GM12878 (cell line): ENCODE data around the gene IL6R. TPM values are rescaled to one million over a fixed set of nuclear protein-coding genes. Genes with fewer than 3 reads are reported as not detected.

ENCODE experiments used
- ATAC-seq: fragments of 200-7000 bp; cut with Tn5 transposase; 3 replicates; pipeline ENCODE4 v1.9.1; 2020; ENCODE audit warnings: mild to moderate bottlenecking, moderate library complexity
- BruUV-seq: library from RNA; stranded (reverse); fragments of 400-500 nt; replicated peaks from 2 replicates; lab custom pipeline; 2021; lab: Mats Ljungman, UMichigan
- CTCF ChIA-PET: fragments of 300-600 bp; sonication (Branson Sonifier 250); formaldehyde crosslinking; extraction: SDS; loops from one replicate; lab custom pipeline; 2021; ENCODE audit warnings: inconsistent platforms; lab: Yijun Ruan, JAX
- POLR2A ChIA-PET: fragments of 350-600 bp; formaldehyde crosslinking; extraction: SDS; loops from one replicate; lab custom pipeline; 2021; ENCODE audit warnings: inconsistent platforms; lab: Charles Lee
- RAD21 ChIA-PET: fragments of 300-600 bp; sonication (Branson Sonifier 250); formaldehyde crosslinking; loops from one replicate; lab custom pipeline; 2023; ENCODE audit warnings: antibody characterized with exemption; ENCODE audit not compliant: unreplicated experiment; lab: Charles Lee
- SMC1A ChIA-PET: fragments of 300-600 bp; sonication (Branson Sonifier 250); formaldehyde crosslinking; loops from one replicate; lab custom pipeline; 2023; ENCODE audit not compliant: unreplicated experiment, uncharacterized antibody; lab: Charles Lee
- DNase-seq: peaks from one replicate; pipeline ENCODE4 v3.0.0-alpha.2; 2011; ENCODE audit warnings: low read depth, low spot score
- FAIRE-seq: peaks from 3 replicates; lab custom pipeline; 2011; peaks lifted over from hg19 to GRCh38; lab: Jason Lieb, UNC
- H2AFZ ChIP-seq: 2 replicates; pipeline ENCODE4 v1.6.0; 2011; ENCODE audit warnings: low read depth, low read length, control low read depth; ENCODE audit not compliant: control insufficient read depth
- H3K27ac ChIP-seq: 2 replicates; pipeline ENCODE4 v1.5.1; 2011; ENCODE audit warnings: control low read depth; ENCODE audit not compliant: control insufficient read depth, insufficient read depth
- H3K27me3 ChIP-seq, 2 experiments: replicated peaks in 1 of 2; 2 replicates each; pipeline versions ENCODE4 v1.6.0 to v1.6.1; 2011; ENCODE audit warnings: low read length in 1 of 2; ENCODE audit not compliant: control insufficient read depth in 2 of 2, insufficient read depth in 2 of 2
- H3K36me3 ChIP-seq, 2 experiments: 2 replicates each; pipeline ENCODE4 v1.5.1; 2011; ENCODE audit warnings: low read length in 1 of 2; ENCODE audit not compliant: control insufficient read depth in 2 of 2, insufficient read depth in 2 of 2
- H3K4me1 ChIP-seq: 2 replicates; pipeline ENCODE4 v1.6.1; 2011; ENCODE audit warnings: mild to moderate bottlenecking, low read length, moderate library complexity, mixed read lengths; ENCODE audit not compliant: control insufficient read depth, insufficient read depth
- H3K4me2 ChIP-seq: 2 replicates; pipeline ENCODE4 v1.6.0; 2011; ENCODE audit warnings: control low read depth; ENCODE audit not compliant: control insufficient read depth, insufficient read depth
- H3K4me3 ChIP-seq: fragments of 200-600 bp; sonication (generic); 2 replicates; pipeline ENCODE4 v1.5.1; 2016
- H3K79me2 ChIP-seq: 2 replicates; pipeline ENCODE4 v1.6.0; 2011; ENCODE audit warnings: low read length; ENCODE audit not compliant: control insufficient read depth, insufficient read depth
- H3K9ac ChIP-seq: 2 replicates; pipeline ENCODE4 v1.8.0; 2011; ENCODE audit warnings: low read length, control low read depth, mixed read lengths; ENCODE audit not compliant: control insufficient read depth, insufficient read depth
- H3K9me3 ChIP-seq: replicated peaks from 3 replicates; pipeline ENCODE4 v1.5.1; 2011; ENCODE audit warnings: mild to moderate bottlenecking, low read length; ENCODE audit not compliant: control insufficient read depth, insufficient read depth
- H4K20me1 ChIP-seq: 2 replicates; pipeline ENCODE4 v1.6.0; 2011; ENCODE audit not compliant: control insufficient read depth, insufficient read depth
- BHLHE40 ChIP-seq, 2 experiments: fragments of 450-650 bp in 1 of 2; IDR thresholded peaks; 2 replicates each; pipeline ENCODE4 v1.6.1; 2011 to 2017; ENCODE audit warnings: low read depth in 2 of 2, borderline replicate concordance in 1 of 2, improper control_type of control experiment in 1 of 2, low read length in 1 of 2, mild to moderate bottlenecking in 1 of 2
- CTCF ChIP-seq, 3 experiments: IDR thresholded peaks in 2 of 3; conservative IDR thresholded peaks in 1 of 3; 2 replicates each; pipeline ENCODE4 v1.5.1; 2011; ENCODE audit warnings: low read depth in 3 of 3, low read length in 3 of 3, mild to moderate bottlenecking in 3 of 3, control low read depth in 2 of 3, moderate library complexity in 2 of 3, inconsistent platforms in 1 of 3, mixed read lengths in 1 of 3; ENCODE audit not compliant: control insufficient read depth in 2 of 3, insufficient read depth in 1 of 3; ENCODE audit errors: extremely low read depth in 1 of 3
- EP300 ChIP-seq, 2 experiments: fragments of 150-350 bp in 1 of 2; IDR thresholded peaks; 2 replicates each; pipeline ENCODE4 v1.6.1; 2011 to 2012; ENCODE audit warnings: low read depth in 2 of 2, low read length in 2 of 2, borderline replicate concordance in 1 of 2, improper control_type of control experiment in 1 of 2, inconsistent platforms in 1 of 2; ENCODE audit not compliant: control insufficient read depth in 1 of 2
- RUNX3 ChIP-seq: IDR thresholded peaks from 2 replicates; pipeline ENCODE4 v1.6.1; 2012; ENCODE audit warnings: low read length, inconsistent platforms
- STAT1 ChIP-seq: fragments of 450-650 bp; conservative IDR thresholded peaks from 2 replicates; pipeline ENCODE4 v1.6.1; 2014; ENCODE audit warnings: antibody characterized with exemption, mild to moderate bottlenecking
- ZBED1 ChIP-seq: IDR thresholded peaks from 2 replicates; pipeline ENCODE4 v1.6.1; 2016; ENCODE audit warnings: borderline replicate concordance
- ZNF622 ChIP-seq: fragments of 450-650 bp; IDR thresholded peaks from 2 replicates; pipeline ENCODE4 v1.6.1; 2017; ENCODE audit warnings: mild to moderate bottlenecking, inconsistent platforms
- WGBS: methylation state at CpG from one replicate; pipeline ENCODE4 v1.1.6; 2016; ENCODE audit warnings: low lambda C conversion rate; ENCODE audit not compliant: insufficient replicate concordance, insufficient coverage; ENCODE audit errors: missing lambda C conversion rate; 5-methylcytosine and 5-hydroxymethylcytosine counted together
- in situ Hi-C: fragments of 300-500 bp; cut with MboI; formaldehyde crosslinking; loops from 9 replicates; pipeline ENCODE4 v1.14.3; 2018; ENCODE audit warnings: mixed read lengths
- intact Hi-C: fragments of 100-400 bp; cut with micrococcal nuclease; formaldehyde crosslinking; loops from one replicate; pipeline ENCODE4 v1.14.2; 2022; ENCODE audit not compliant: unreplicated experiment
- polyA plus RNA-seq, 11 experiments: library from polyadenylated mRNA; depleted of rRNA in 4 of 11; unstranded in 6 of 11; stranded (reverse) in 5 of 11; fragments of >200 nt; fragmentation: Nextera tagmentation in 4 of 11; fragmentation: Illumina TruSeq in 1 of 11; extraction: Ambion mirVana in 4 of 11; extraction: Trizol in 1 of 11; gene quantifications; 1 replicate in 1 of 11; 2 replicates in 10 of 11; pipeline versions ENCODE4 v1.2.1 to v1.2.3, GENCODE V29; 2011 to 2016; ENCODE audit warnings: inconsistent platforms in 2 of 11, missing spikeins in 2 of 11, low read depth in 1 of 11
- total RNA-seq, 4 experiments: library from RNA; depleted of rRNA in 3 of 4; stranded (reverse); fragments of >200 nt in 3 of 4; fragmentation: Illumina TruSeq in 1 of 4; extraction: Trizol in 1 of 4; gene quantifications; 2 replicates each; pipeline versions ENCODE4 v1.2.1 to v1.2.3, GENCODE V29; 2013 to 2021
- TF ChIP-seq, protein P1 (sequence below): fragments of 450-650 bp; IDR thresholded peaks from 2 replicates; pipeline ENCODE4 v1.6.1; 2017; ENCODE audit warnings: low read depth, mild to moderate bottlenecking, moderate library complexity

IL6R gene
- total and polyA plus RNA-seq, 10 of the 15 experiments (the other 5 are each of a cell fraction or from before 2014, with no cell fraction given): 1.9 to 43.4 (median 17.5) TPM

DNA sequence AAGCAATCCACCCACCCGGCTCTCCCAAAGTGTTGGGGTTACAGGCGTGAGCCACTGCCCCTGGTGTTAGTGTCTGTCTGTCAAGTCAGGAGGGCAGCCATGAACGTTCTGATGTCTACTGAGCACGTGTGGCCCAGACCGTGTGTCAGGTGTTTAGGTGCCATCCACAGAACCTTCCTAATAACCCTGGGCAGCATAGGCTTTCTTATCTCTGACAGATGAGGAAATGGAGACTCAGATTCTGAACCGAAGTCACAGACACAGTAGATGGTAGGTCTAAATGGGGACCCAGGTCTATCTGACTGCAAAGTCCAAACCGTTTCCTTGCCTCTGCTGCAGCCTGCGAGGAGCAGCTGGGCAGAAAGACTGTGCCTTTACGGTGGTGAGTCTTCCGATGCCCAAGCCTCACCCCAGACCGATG lies 622 bp upstream of the IL6R start:
- H3K9me3 ChIP-seq: no peaks in the 10 kb centered on the region
- H3K4me3 ChIP-seq: peak overlapping the region; percentile 65; the same call in 1 of the 2 replicates
- H3K36me3 ChIP-seq: no peaks in the 10 kb centered on the region
- ChIA-PET RAD21 (interaction anchor here (0.6 to 2.3 kb wide), 7 partner anchors 35 to 142 kb away, joined by 3 to 13 read pairs (median 6); no protein-coding TSS in a partner anchor), POLR2A (interaction anchor here (0.6 to 1.3 kb wide), 2 partner anchors 18 to 601 kb away, joined by 5 to 6 read pairs; no protein-coding TSS in a partner anchor), SMC1A (interaction anchor here (0.7 to 6.8 kb wide), 13 partner anchors 13 to 75 kb away, joined by 3 to 55 read pairs (median 6); no protein-coding TSS in a partner anchor), CTCF (interaction anchor here (1.0 to 2.0 kb wide), 14 partner anchors 12 to 155 kb away, joined by 3 to 15 read pairs (median 4); no protein-coding TSS in a partner anchor)
- intact Hi-C loops (no loop called here), in situ Hi-C loops (no loop called here)
- no peaks in the 10 kb centered on the region for H3K27me3 ChIP-seq
- peak overlapping the region; percentile 73 for H3K4me2 ChIP-seq
- no peak for TF ChIP-seq RUNX3
- TF ChIP-seq ZBED1: no peak
- TF ChIP-seq ZNF622: no peak
- TF ChIP-seq EP300 (IDR thresholded peaks at IDR 0.05; ENCODE audit: borderline replicate concordance in 1 of 2, control insufficient read depth in 1 of 2, low read depth in 2 of 2, low read length in 2 of 2): no peak
- TF ChIP-seq STAT1: no peak
- TF ChIP-seq CTCF (IDR thresholded peaks at IDR 0.05 in 2 of 3, conservative IDR thresholded peaks at IDR 0.05 in 1 of 3; ENCODE audit: control insufficient read depth in 2 of 3, extremely low read depth in 1 of 3, insufficient read depth in 1 of 3, low read depth in 3 of 3, low read length in 3 of 3): no peak
- TF ChIP-seq BHLHE40 (IDR thresholded peaks at IDR 0.05; ENCODE audit: borderline replicate concordance in 1 of 2, low read depth in 2 of 2, low read length in 1 of 2): peak in 1 of 2 experiments; percentile 42; a peak in 1 of 4 replicates
- TF ChIP-seq, protein P1, sequence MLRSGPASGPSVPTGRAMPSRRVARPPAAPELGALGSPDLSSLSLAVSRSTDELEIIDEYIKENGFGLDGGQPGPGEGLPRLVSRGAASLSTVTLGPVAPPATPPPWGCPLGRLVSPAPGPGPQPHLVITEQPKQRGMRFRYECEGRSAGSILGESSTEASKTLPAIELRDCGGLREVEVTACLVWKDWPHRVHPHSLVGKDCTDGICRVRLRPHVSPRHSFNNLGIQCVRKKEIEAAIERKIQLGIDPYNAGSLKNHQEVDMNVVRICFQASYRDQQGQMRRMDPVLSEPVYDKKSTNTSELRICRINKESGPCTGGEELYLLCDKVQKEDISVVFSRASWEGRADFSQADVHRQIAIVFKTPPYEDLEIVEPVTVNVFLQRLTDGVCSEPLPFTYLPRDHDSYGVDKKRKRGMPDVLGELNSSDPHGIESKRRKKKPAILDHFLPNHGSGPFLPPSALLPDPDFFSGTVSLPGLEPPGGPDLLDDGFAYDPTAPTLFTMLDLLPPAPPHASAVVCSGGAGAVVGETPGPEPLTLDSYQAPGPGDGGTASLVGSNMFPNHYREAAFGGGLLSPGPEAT: no peak
- BruUV-seq: no TSS peak
- DNase-seq (no peak), FAIRE-seq (no peak), ATAC-seq (peak; percentile 5)
- peak overlapping the region; percentile 77 for H2AFZ ChIP-seq
- H3K9ac ChIP-seq: no peak overlapping the region
- H3K27ac ChIP-seq: 0 out of 2 replicates have a peak overlapping the region, but pooled peaks have one; percentile 13
- H4K20me1 ChIP-seq: no peaks in the 10 kb centered on the region
- 18% methylated on average over 11 of the region's 11 CpGs for WGBS
- H3K4me1 ChIP-seq: peaks cover 62% of the 10 kb centered on the region
- H3K79me2 ChIP-seq: peaks cover 11% of the 10 kb centered on the region
